Fibroblast of lung (primary cell): ENCODE data around the gene DNAJC13. TPM values are rescaled to one million over a fixed set of nuclear protein-coding genes. Genes with fewer than 3 reads are reported as not detected.

Source experiments
- DNase-seq, 2 donors: peaks; one replicate each; pipeline versions ENCODE4 v3.0.0 to v3.0.0-alpha.2; 2010; ENCODE audit warnings: low read depth in 2 of 2
- H2AFZ ChIP-seq: 2 replicates; pipeline ENCODE4 v1.5.1; 2012; ENCODE audit warnings: low read length, control low read depth, inconsistent platforms
- H3K27ac ChIP-seq: 2 replicates; pipeline ENCODE4 v1.5.1; 2011; ENCODE audit warnings: low read length, control low read depth; ENCODE audit not compliant: insufficient read depth
- H3K27me3 ChIP-seq: 2 replicates; pipeline ENCODE4 v1.5.1; 2011; ENCODE audit warnings: mild to moderate bottlenecking, low read length; ENCODE audit not compliant: control insufficient read depth, insufficient read depth
- H3K36me3 ChIP-seq: 2 replicates; pipeline ENCODE4 v1.5.1; 2011; ENCODE audit warnings: low read length; ENCODE audit not compliant: control insufficient read depth, insufficient read depth
- H3K4me1 ChIP-seq: 2 replicates; pipeline ENCODE4 v1.5.1; 2011; ENCODE audit warnings: low read length; ENCODE audit not compliant: control insufficient read depth, insufficient read depth; ENCODE audit errors: extremely low read depth
- H3K4me2 ChIP-seq: 2 replicates; pipeline ENCODE4 v1.5.1; 2011; ENCODE audit warnings: low read length, control low read depth; ENCODE audit not compliant: insufficient read depth; ENCODE audit errors: extremely low read depth
- H3K4me3 ChIP-seq, 4 experiments: fragments of 200-600 bp in 1 of 4; sonication (generic) in 1 of 4; replicated peaks in 1 of 4; 2 replicates each; pipeline ENCODE4 v1.5.1; 2011 to 2016; ENCODE audit warnings: low read length in 4 of 4, low read depth in 3 of 4, mild to moderate bottlenecking in 3 of 4, control low read depth in 2 of 4, inconsistent platforms in 1 of 4, mixed read lengths in 1 of 4; ENCODE audit not compliant: insufficient read depth in 1 of 4; ENCODE audit errors: control extremely low read depth in 1 of 4
- H3K79me2 ChIP-seq: 2 replicates; pipeline ENCODE4 v1.5.1; 2012; ENCODE audit warnings: mild to moderate bottlenecking, low read length, inconsistent platforms; ENCODE audit not compliant: control insufficient read depth, insufficient read depth
- H3K9ac ChIP-seq: 2 replicates; pipeline ENCODE4 v1.5.1; 2011; ENCODE audit warnings: mild to moderate bottlenecking, low read length, control low read depth; ENCODE audit not compliant: insufficient read depth
- H3K9me3 ChIP-seq: 2 replicates; pipeline ENCODE4 v1.5.1; 2012; ENCODE audit warnings: low read depth, low read length; ENCODE audit not compliant: control insufficient read depth, insufficient read depth
- H4K20me1 ChIP-seq: 2 replicates; pipeline ENCODE4 v1.5.1; 2011; ENCODE audit warnings: low read length; ENCODE audit not compliant: control insufficient read depth, insufficient read depth; ENCODE audit errors: extremely low read depth
- CTCF ChIP-seq, 2 donors: IDR thresholded peaks in 1 of 2; conservative IDR thresholded peaks in 1 of 2; 1 replicate in 1 of 2; 2 replicates in 1 of 2; pipeline ENCODE4 v1.5.1; 2011 to 2012; ENCODE audit warnings: low read length in 2 of 2, control low read depth in 1 of 2, inconsistent platforms in 1 of 2, low read depth in 1 of 2, mild to moderate bottlenecking in 1 of 2
- EZH2 ChIP-seq: IDR thresholded peaks from 2 replicates; pipeline ENCODE4 v1.5.1; 2012; ENCODE audit warnings: low read length, control low read depth, mild to moderate bottlenecking; ENCODE audit errors: missing control alignments
- polyA plus RNA-seq, 2 donors: library from polyadenylated mRNA; depleted of rRNA in 1 of 2; stranded (reverse) in 1 of 2; unstranded in 1 of 2; fragments of >200 nt; gene quantifications; 2 replicates each; pipeline ENCODE4 v1.2.1, GENCODE V29; 2011 to 2012; ENCODE audit warnings: missing spikeins in 1 of 2
- total RNA-seq: library from RNA; depleted of rRNA; stranded (reverse); fragments of >200 nt; gene quantifications from 2 replicates; pipeline ENCODE4 v1.2.1, GENCODE V29; 2014

DNAJC13 gene
- total and polyA plus RNA-seq, 2 donors (not counting 1 experiment from before 2014, with no cell fraction given), result 56.3 to 89.0 TPM

- no peaks in the 10 kb centered on the region for H3K9me3 ChIP-seq
- H4K20me1 ChIP-seq, result no peaks in the 10 kb centered on the region
- no peak overlapping the region for H2AFZ ChIP-seq
- no peaks in the 10 kb centered on the region for H3K27me3 ChIP-seq
- H3K9ac ChIP-seq, result no peak overlapping the region
- no peak overlapping the region for H3K27ac ChIP-seq
- DNase-seq, result peak in 1 of 2 donors; percentile 83
- no peaks in the 10 kb centered on the region for H3K79me2 ChIP-seq
- H3K4me2 ChIP-seq, result no peak overlapping the region
- H3K4me1 ChIP-seq, result no peaks in the 10 kb centered on the region
- H3K36me3 ChIP-seq, result no peaks in the 10 kb centered on the region
- H3K4me3 ChIP-seq, result no peak overlapping the region
- TF ChIP-seq EZH2 (no peak), CTCF (conservative IDR thresholded peaks at IDR 0.05 in 1 of 2, IDR thresholded peaks at IDR 0.05 in 1 of 2; ENCODE audit: low read depth in 1 of 2, low read length in 2 of 2) (no peak)
Observed at GRCh38 chr3:132486099-132486498, 68.8 kb downstream of the DNAJC13 start.

- H3K9me3 ChIP-seq, result no peaks in the 10 kb centered on the region
Observed at GRCh38 chr3:132488151-132488550, 70.8 kb downstream of the DNAJC13 start.

GRCh38 chr3:132499071-132499470 lies 81.8 kb downstream of the DNAJC13 start:
- Histone ChIP-seq H3K4me2 (no peak overlapping the region), H2AFZ (no peak overlapping the region), H3K9me3 (no peaks in the 10 kb centered on the region), H4K20me1 (no peaks in the 10 kb centered on the region), H3K27me3 (no peaks in the 10 kb centered on the region), H3K36me3 (peaks cover 5% of the 10 kb centered on the region), H3K27ac (no peak overlapping the region), H3K79me2 (no peaks in the 10 kb centered on the region), H3K4me1 (no peaks in the 10 kb centered on the region), H3K9ac (no peak overlapping the region), H3K4me3 (no peak overlapping the region)
- TF ChIP-seq CTCF (conservative IDR thresholded peaks at IDR 0.05 in 1 of 2, IDR thresholded peaks at IDR 0.05 in 1 of 2; ENCODE audit: low read depth in 1 of 2, low read length in 2 of 2) (no peak), EZH2 (no peak)
- DNase-seq, result no peak

More at GRCh38 chr3:132488151-132488550, 70.8 kb downstream of the DNAJC13 start:
- Histone ChIP-seq H3K9ac (no peak overlapping the region), H4K20me1 (no peaks in the 10 kb centered on the region), H2AFZ (no peak overlapping the region), H3K36me3 (no peaks in the 10 kb centered on the region), H3K4me3 (no peak overlapping the region), H3K79me2 (no peaks in the 10 kb centered on the region), H3K4me2 (no peak overlapping the region), H3K27ac (no peak overlapping the region), H3K27me3 (no peaks in the 10 kb centered on the region), H3K4me1 (no peaks in the 10 kb centered on the region)
- no peak for TF ChIP-seq CTCF (conservative IDR thresholded peaks at IDR 0.05 in 1 of 2, IDR thresholded peaks at IDR 0.05 in 1 of 2; ENCODE audit: low read depth in 1 of 2, low read length in 2 of 2)
- TF ChIP-seq EZH2, result no peak
- DNase-seq, result no peak
